Endometrium (tissue), 2 donors: ENCODE results near the gene OTOP1.
"Not testable (repeated sequence)": the region's sequence is repeated elsewhere in the genome, so short reads cannot be mapped to it uniquely, and the experiment has no call there.

ENCODE experiments used
- FAIRE-seq: peaks from 2 replicates; lab custom pipeline; 2012; peaks lifted over from hg19 to GRCh38; lab: Jason Lieb, UNC
- donor health status: control.
- donor health status: control.

Gene OTOP1

DNA sequence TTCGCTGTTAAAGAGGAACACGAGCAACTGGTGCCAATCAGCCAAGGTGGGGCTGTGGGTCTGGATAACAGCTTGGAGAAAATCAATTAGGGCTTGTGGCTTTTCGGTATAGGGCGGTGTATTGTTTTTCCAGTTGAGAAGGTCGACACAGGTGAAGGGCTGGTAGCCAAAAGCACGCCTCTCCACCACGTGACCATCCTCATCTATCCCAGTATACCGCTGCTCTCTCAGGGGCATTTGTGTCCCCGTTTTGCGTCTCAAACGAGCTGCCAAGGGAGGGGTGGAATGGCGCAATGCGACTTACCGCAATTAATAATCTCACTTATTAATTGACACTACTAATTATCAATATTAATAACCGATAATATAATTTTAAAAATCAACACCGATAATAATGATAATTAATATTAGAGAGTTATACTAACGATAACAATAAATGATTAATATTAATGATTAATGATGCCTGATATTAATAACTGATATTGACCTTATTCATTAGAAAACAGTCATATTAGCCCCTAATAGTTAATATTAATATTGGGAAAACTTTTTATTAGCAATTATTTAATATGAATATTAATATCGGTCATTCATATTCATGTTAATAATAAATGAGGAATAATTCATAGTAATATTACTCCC, 62.1 kb downstream of the OTOP1 start:
- FAIRE-seq = not testable (repeated sequence)

DNA sequence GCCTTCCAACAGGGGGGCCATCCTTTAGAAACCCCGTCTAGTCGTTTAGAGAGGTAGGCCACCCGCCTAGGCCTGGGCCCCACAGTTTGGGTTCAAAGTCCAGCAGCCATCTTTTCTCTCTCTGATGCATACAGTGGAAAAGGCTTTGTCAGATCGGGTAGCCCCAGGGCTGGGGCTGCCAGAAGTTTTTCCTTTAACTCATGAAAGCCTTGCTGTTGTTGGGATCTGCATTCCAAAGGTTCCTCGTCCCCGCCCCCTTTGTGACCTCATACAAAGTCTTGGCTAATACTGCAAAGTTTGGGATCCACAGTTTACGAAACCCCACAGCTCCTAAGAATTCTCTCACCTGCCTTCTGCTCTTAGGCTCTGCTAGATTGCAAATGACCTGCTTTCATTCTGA, 64.5 kb downstream of the OTOP1 start:
- FAIRE-seq = not testable (repeated sequence)

DNA sequence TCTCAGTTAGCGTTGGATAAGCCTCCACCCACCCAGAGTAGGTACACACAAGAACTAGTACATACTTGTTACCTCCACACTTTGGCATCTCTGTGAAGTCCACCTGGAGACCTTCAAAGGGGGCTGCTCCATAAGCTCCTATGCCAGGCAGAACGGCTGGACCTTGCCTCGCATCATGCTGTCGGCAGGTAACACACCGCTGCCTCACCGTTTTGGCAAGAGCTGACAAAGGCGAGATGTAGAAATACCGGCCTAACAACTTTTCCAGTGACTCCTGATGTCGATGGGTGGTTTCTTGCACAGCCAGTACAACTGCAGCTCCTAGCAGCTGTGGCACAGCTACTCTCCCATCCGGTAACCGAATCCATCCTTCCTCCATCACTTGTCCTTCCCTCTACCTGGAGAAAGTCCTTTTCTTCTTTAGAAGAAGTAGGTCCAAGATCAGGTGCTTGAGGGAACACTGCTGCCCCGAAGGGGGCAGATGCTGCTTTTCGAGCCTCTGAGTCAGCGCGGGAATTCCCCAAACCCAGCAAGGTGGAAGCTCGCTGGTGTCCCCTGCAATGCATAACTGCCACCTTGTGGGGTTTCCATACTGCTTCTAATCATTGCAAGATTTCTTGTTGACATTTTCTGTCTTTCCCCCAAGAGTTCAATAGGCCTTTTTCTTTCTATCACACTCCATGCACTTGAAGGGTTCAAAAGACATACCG, 65.6 kb downstream of the OTOP1 start:
- FAIRE-seq = not testable (repeated sequence)

DNA sequence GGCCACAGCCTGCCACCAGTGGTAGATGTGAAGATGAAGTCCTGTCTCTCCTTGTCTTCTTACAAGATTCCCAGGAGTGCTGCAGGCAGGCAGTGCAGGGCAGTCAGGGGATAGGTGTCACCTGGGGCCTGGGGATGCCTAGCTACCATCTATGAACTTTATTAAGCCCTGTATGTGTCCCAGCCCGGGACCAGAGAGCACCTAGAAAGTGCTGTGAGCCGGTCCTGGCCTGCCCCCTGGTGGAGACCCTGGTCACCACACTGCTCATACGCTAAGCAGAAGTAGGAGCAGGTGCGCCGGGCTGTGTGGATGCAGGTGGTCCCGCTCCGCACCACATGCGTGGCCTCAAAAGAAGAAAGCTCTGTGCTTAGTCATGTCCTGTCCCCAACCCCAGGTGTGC, 81.1 kb downstream of the OTOP1 start:
- not testable (repeated sequence) for FAIRE-seq

DNA sequence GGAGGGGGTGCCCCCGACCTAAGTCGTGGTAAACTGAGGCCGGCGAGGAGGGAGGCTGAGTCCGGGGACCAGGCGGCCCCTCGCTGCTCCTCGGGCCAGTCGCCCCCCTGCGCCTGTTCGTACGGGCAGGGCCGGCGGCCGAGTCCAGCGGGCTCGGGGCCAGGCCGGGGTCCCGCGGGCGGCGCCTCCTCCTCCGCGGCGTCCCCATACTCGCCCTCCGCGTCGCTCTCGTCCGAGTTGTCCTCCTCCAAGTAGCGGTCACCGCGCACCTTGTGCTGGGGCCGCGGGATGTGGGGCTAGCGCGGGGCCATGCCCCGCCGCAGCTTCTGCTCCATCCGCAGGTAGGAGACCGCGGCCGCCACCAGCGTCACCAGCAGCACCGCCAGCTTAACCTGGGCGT, 83.4 kb downstream of the OTOP1 start:
- FAIRE-seq = not testable (repeated sequence)

DNA sequence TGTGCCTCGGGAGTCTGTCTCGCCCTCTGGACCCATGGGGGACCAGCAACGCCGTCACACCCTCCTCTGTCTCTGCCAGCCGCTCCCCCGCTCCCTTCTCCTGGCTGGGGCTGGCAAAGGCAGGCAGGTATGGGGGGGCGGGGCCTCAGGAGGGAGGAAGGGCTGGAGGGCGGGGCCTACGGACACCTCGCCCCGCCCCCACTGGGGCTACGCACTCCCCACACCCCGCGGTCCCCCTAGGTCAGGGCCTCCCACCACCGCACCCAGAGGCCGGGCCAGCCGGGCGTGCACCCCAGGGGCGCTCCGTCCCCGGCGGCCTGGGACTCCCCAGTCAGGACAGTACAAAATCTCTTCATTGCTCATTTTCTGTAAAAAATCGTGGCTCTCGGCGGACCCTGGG, 84.0 kb downstream of the OTOP1 start:
- FAIRE-seq = not testable (repeated sequence)

DNA sequence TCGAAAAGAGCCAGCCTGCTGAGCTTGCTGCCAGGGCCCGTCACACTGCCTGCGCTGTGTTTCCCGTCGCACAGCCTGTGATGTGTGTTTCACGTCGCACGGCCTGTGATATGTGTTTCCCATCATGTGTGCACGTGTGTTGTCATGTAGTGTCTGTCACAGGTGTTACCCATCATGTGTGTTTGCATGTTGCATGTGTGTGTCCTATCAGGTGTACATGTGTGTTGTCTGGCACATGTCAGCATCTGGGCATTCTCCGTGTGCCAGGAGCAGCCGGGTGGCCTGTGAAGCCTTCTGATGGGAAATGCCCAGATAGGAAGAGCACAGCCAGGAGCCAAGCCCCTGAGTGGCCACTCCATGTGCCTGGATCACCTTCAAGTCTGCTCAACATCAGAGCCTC, 85.5 kb downstream of the OTOP1 start:
- not testable (repeated sequence) for FAIRE-seq
